ENCODE results near the gene ADGRL1. TPM values are rescaled to one million over a fixed set of nuclear protein-coding genes. Genes with fewer than 3 reads are reported as not detected.

ADGRL1 gene
- total RNA-seq, 4 donors from 2014 or later: 18.5 to 56.3 (median 46.2) TPM

DNA sequence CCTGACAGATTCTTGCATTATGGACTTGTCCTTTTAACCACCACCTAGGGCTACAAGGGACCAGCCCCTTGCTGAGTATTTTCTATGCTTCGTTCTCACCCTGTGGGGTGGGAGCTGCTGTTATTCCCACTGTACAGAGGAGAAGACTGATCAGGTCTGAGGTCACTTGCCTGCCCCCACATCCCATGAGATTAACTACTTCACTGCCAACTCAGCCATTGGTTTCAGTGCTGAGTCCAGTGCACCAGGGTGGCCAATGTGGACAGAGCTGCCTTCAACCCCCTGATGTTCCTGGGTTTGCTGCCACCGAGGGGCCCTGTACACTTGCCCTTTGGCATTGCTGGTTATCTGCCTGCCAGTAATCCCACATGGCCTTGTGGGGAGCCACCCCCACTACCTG, 95.3 kb downstream of the ADGRL1 start:
- DNase-seq: no peak
- intact Hi-C loops (cut with DNase I): no loop called here
- WGBS, 2 donors: 62 to 73% methylated on average over 2 of the region's 2 CpGs
- no peak for TF ChIP-seq POLR2A (IDR thresholded peaks at IDR 0.05)
- TF ChIP-seq, protein P1, sequence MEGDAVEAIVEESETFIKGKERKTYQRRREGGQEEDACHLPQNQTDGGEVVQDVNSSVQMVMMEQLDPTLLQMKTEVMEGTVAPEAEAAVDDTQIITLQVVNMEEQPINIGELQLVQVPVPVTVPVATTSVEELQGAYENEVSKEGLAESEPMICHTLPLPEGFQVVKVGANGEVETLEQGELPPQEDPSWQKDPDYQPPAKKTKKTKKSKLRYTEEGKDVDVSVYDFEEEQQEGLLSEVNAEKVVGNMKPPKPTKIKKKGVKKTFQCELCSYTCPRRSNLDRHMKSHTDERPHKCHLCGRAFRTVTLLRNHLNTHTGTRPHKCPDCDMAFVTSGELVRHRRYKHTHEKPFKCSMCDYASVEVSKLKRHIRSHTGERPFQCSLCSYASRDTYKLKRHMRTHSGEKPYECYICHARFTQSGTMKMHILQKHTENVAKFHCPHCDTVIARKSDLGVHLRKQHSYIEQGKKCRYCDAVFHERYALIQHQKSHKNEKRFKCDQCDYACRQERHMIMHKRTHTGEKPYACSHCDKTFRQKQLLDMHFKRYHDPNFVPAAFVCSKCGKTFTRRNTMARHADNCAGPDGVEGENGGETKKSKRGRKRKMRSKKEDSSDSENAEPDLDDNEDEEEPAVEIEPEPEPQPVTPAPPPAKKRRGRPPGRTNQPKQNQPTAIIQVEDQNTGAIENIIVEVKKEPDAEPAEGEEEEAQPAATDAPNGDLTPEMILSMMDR (IDR thresholded peaks at IDR 0.05): no peak
- no peaks in the 10 kb centered on the region for H3K27me3 ChIP-seq
- H3K4me1 ChIP-seq: peaks cover 17 to 33% of the 10 kb centered on the region in 2 donors
- H3K4me3 ChIP-seq (replicated peaks in 1 of 3): no peak overlapping the region
- no peaks in the 10 kb centered on the region for H3K9me3 ChIP-seq
- H3K27ac ChIP-seq: no peak overlapping the region
- peaks cover 6 to 15% of the 10 kb centered on the region in 2 donors for H3K36me3 ChIP-seq

GRCh38 chr19:14107581-14108461, 98.1 kb downstream of the ADGRL1 start:
- H3K27me3 ChIP-seq: no peaks in the 10 kb centered on the region
- no peak overlapping the region for H3K27ac ChIP-seq
- no peak for DNase-seq
- H3K4me3 ChIP-seq (replicated peaks in 1 of 3): no peak overlapping the region
- TF ChIP-seq, protein P1 (IDR thresholded peaks at IDR 0.05): no peak
- TF ChIP-seq POLR2A (IDR thresholded peaks at IDR 0.05): no peak
- peaks cover 17 to 25% of the 10 kb centered on the region in 2 donors for H3K36me3 ChIP-seq
- H3K4me1 ChIP-seq: peaks cover 8 to 14% of the 10 kb centered on the region in 2 donors
- 75 to 76% methylated on average over 16 to 17 of the region's 23 CpGs for WGBS, 2 donors
- intact Hi-C loops (cut with DNase I): no loop called here
- no peaks in the 10 kb centered on the region for H3K9me3 ChIP-seq

- TF ChIP-seq, protein P1 (IDR thresholded peaks at IDR 0.05): no peak
- no peak for TF ChIP-seq POLR2A (IDR thresholded peaks at IDR 0.05)
- intact Hi-C loops (cut with DNase I): no loop called here
- no peak overlapping the region for H3K4me3 ChIP-seq (replicated peaks in 1 of 3)
- peaks cover 26 to 35% of the 10 kb centered on the region in 2 donors for H3K36me3 ChIP-seq
- H3K4me1 ChIP-seq: peaks cover 0 to 4% of the 10 kb centered on the region in 2 donors
- no peak overlapping the region for H3K27ac ChIP-seq
- H3K27me3 ChIP-seq: no peaks in the 10 kb centered on the region
- WGBS, 2 donors: 88 to 90% methylated on average over 6 to 16 of the region's 16 CpGs
- no peak for DNase-seq
- H3K9me3 ChIP-seq: no peaks in the 10 kb centered on the region
These were observed 99.1 kb downstream of the ADGRL1 start for GRCh38 chr19:14106840-14107239.

- Histone ChIP-seq H3K27ac (no peak overlapping the region), H3K36me3 (peaks cover 35 to 44% of the 10 kb centered on the region in 2 donors), H3K27me3 (no peaks in the 10 kb centered on the region), H3K4me3 (replicated peaks in 1 of 3) (no peak overlapping the region), H3K9me3 (no peaks in the 10 kb centered on the region), H3K4me1 (no peaks in the 10 kb centered on the region)
- intact Hi-C loops (cut with DNase I): no loop called here
- WGBS, 2 donors: 89 to 92% methylated on average over 8 of the region's 8 CpGs
- TF ChIP-seq, protein P1 (IDR thresholded peaks at IDR 0.05): no peak
- no peak for TF ChIP-seq POLR2A (IDR thresholded peaks at IDR 0.05)
- no peak for DNase-seq
These were observed 100.3 kb downstream of the ADGRL1 start for GRCh38 chr19:14105680-14106079.

- no peaks in the 10 kb centered on the region for H3K27me3 ChIP-seq
- H3K4me1 ChIP-seq: no peaks in the 10 kb centered on the region
- H3K9me3 ChIP-seq: no peaks in the 10 kb centered on the region
- WGBS, 2 donors: 100% methylated on average over 1 of the region's 1 CpG
- intact Hi-C loops (cut with DNase I): no loop called here
- H3K36me3 ChIP-seq: peaks cover 40 to 47% of the 10 kb centered on the region in 2 donors
- DNase-seq: no peak
- no peak overlapping the region for H3K4me3 ChIP-seq (replicated peaks in 1 of 3)
- TF ChIP-seq, protein P1 (IDR thresholded peaks at IDR 0.05): no peak
- no peak for TF ChIP-seq POLR2A (IDR thresholded peaks at IDR 0.05)
- H3K27ac ChIP-seq: no peak overlapping the region
These were observed 102.7 kb downstream of the ADGRL1 start for GRCh38 chr19:14103310-14103709.

Measured in thyroid gland (tissue), 4 donors.